HT1080 (cell line): Measurements from ENCODE around the gene UQCC2. TPM values are rescaled to one million over a fixed set of nuclear protein-coding genes. Genes with fewer than 3 reads are reported as not detected.
A peak's percentile ranks its signal among the peaks of the same experiment; 100 is the strongest.

Source experiments
- DNase-seq: peaks from one replicate; pipeline ENCODE4 v3.0.0-alpha.2; 2015; ENCODE audit warnings: low read depth
- total RNA-seq: library from RNA; depleted of rRNA; stranded (reverse); fragments of >200 nt; shearing (Covaris generic); gene quantifications from 2 replicates; pipeline ENCODE4 v1.2.3, GENCODE V29; 2014

The UQCC2 gene
- total RNA-seq, 1 experiment from 2014 or later, result 29.8 TPM

DNA sequence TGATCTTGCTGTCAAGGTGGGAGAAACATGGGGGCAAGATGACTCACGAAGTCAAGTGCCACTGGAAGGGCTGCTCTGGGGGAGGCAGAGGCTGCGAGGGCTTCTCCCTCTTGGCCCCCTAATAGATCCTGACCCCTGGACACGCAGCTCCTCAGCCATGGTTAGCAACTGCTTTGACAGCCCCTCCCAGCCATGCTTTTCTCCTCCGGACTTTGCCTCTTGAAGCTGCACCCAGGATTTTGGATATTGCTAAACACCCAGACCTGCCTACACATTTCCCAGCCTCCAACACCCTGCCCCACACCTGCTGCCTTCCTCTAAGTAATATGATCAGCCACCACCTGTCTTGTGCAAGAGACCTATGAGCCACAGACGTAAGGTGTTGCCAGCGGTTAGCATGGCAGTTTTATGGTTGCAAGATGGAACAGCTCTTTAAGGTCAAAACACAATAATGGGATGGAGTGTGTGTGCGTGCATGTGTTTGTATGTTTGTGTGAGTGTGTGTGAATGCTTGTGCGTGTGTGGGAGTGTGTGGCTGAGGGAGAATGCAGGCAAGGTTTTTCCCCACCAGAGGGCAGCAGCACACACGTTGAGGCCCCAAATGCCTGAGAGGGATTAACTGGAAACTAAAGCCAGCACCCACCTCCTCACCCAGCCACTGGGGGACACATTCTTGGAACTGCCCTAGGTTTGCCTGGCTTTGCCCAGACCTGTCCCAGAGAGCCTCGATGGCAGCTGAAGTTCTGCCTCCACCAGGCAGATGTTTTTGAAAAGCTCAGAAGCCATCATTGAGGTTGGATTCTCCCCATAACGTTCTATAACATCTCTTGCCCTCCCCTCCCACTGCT, 32.7 kb upstream of the UQCC2 start:
- DNase-seq, result peak; percentile 69

- no peak for DNase-seq
These were observed 31.3 kb upstream of the UQCC2 start for GRCh38 chr6:33742837-33743236.

DNA sequence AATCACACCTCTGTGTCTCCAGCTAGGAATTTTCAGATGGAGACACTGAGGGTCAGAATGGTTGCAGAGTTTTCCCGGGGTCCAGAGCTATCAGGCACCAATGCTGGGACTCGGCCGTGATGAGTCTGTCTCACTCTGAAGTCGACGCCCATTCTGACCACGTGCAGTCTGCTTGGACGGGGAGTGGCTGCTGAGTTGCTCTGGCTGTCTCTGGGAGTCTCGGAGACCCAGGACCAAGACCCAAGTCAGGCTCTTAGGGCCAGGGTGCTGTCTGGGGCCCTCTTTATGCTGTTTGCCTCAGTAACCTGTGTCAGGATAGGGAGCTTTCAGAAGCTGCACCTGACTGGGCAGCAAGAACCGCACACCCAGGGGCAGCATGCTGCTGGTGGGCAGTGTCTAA, 30.6 kb upstream of the UQCC2 start:
- no peak for DNase-seq

DNA sequence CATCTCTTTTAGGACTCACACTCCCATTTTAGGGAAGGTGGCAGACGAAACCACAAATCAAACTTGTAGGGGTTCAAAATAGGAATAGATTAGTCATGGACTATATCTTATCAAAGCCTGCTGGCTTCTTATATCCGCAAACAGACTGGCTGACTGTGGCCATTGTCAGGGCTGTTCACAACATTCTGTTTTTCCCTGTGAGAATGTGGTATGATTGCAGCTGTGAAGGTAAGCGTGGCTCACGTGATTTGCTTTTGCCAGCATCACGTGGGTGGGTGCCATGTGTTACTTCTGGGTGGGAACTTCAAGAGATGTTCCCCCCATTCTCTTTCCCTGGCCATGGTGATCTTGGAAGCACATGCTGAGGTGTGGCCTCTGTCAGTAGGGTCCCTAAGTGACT, 29.3 kb upstream of the UQCC2 start:
- no peak for DNase-seq

GRCh38 chr6:33740204-33740608, 28.7 kb upstream of the UQCC2 start:
- no peak for DNase-seq

DNA sequence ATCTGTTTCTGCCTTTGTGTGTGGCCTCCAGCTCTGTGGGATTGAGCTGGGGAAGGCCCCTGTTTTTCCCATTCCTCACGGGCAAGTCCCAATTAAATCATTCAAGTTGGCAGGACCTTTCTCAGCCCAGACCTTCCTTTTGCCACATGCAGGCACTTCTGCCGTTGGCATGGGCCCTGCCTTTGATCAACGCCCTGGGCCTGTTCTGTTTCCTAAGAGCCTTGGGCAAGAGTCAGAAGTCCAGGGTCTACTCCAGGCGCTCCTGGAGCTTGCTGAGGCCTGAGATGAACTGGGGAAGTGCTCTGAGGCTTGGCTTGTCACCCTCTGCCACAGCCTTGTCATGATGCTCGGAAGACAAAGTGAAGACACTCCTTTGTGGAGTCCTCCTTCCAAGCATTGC, 28.1 kb upstream of the UQCC2 start:
- DNase-seq, result no peak

DNA sequence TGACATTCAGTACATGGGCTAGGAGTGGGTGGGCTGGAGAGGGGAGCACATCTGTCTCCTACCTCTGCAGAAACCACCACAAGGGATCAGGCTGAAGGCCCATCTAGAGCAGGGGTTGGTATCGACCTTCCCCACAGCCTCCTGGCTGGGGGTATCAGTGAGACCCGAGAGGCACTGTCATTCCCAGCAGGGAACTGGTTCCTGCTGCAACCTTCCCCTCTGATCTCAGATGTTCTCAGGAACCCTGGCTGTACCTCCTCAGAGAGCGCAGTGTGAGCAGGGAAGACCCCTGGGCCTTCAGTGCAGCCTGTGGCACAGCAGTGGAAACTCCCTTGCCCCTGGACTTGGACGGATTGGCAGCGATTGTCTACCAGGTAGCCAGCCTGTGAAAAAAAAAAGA, 27.4 kb upstream of the UQCC2 start:
- DNase-seq, result no peak

GRCh38 chr6:33738153-33738552, 26.7 kb upstream of the UQCC2 start:
- no peak for DNase-seq

DNA sequence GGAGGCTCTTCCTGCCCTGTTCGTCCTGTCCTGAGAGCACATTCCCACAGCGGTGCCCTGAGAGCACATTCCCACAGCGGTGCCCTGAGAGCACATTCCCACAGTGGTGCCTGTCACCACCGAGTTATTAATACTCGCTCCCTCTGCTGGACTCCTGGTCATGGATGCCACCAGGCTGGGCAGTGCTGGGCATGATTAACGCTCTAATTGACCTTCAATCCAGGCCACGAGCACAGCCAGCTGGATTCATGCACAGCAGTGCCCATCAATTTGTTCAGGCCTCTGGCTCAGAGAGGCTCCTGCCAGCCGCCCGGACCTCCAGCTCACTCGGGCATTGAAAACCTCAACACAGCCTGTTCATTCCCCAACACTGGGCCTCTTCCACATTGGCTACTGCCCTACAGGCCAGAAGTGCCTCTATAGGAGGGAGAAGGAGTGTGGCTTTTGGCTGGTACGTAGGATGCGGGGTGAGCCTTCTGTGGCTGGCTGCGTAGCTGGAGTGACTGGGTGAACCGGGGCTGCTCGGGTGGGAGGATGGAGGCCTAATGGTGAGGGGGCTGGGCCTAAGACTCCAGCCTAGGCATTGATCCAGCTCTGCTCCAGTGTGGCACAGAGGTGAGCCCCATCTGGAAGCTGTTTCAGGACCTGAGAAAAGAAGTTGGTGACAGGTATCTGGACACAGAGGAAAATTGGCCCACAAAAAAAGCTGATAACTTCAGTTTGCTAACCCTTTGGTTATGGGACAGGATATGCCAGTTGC, 25.9 kb upstream of the UQCC2 start:
- DNase-seq, result no peak

DNA sequence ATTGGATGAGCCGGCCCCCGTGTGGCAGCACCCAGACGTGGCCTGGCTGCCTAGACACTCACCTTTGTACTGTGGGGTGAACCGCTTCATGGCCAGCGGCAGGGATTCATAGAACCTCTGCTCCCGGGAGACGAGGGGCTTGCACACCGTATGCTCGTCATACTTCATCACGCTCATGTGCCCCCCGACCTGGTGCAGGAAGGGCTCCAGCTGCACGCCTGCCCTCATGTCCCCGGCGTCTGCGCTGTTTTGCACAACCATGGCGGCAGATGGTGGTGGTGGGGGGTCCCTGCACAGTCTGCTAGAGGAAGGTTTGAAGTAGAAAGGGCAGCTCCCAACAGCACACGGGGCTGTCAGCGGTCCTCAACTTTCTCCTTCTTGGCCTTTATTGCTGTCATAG, 23.7 kb upstream of the UQCC2 start:
- DNase-seq, result no peak

DNA sequence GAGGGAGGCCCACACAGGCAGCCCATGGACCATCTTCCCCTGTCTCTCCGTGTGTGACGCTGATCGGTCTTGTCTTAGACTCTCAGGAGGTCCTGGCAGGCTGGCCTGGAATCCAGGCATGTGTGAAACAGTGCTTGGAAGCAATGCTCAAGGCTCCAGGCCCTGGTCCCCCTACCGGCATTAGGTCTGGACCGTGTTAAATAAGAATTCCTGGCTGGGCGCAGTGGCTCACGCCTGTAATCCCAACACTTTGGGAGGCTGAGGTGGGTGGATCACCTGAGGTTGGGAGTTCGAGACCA, 22.2 kb upstream of the UQCC2 start:
- DNase-seq, result no peak

- peak; percentile 38 for DNase-seq
These were observed 21.6 kb upstream of the UQCC2 start for GRCh38 chr6:33732817-33733708.

GRCh38 chr6:33732385-33732784, 20.9 kb upstream of the UQCC2 start:
- DNase-seq, result no peak

- DNase-seq, result no peak
These were observed 20.3 kb upstream of the UQCC2 start for GRCh38 chr6:33731751-33732282.

- no peak for DNase-seq
These were observed 19.5 kb upstream of the UQCC2 start for GRCh38 chr6:33731035-33731434.

DNA sequence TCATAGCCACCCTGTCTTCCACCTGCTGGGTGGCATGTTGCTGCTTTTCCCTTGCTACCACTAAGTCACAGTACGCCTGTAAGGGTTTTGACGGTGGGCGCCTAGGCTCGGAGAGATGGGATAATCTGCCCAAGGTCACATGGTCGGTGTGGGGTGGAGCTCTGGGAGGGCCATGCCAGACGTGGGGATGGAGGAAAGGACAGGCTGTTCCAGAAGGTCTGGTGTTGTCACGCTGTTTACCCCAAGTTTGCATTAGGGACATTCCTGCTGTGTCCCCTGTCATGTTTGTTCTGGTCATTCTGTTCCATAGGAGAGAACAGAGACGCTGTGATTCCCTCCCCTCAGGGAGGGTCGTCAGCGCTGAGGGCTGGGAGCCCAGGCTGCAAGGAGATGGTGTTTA, 19.1 kb upstream of the UQCC2 start:
- DNase-seq, result no peak

GRCh38 chr6:33729059-33729458, 17.6 kb upstream of the UQCC2 start:
- no peak for DNase-seq

DNA sequence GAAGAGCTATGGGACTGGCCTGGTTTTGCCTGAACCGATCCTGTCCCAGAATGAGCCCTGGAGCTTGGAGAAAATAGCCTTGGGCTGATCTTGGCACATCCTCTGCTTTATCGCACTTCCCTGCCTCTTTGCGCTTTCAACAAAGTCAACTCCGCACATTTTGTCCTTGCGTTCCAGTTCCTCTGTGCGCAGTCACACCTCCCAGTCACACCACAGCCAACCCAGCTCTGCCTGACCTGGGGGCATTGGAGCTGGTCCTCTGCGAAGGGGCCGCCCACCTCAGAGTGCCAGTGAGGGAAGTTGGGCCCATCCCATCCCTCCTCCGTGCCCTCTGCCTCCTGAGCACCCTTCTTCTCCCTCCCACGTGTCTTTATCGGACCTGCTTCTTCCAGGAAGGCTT, 16.9 kb upstream of the UQCC2 start:
- no peak for DNase-seq

DNA sequence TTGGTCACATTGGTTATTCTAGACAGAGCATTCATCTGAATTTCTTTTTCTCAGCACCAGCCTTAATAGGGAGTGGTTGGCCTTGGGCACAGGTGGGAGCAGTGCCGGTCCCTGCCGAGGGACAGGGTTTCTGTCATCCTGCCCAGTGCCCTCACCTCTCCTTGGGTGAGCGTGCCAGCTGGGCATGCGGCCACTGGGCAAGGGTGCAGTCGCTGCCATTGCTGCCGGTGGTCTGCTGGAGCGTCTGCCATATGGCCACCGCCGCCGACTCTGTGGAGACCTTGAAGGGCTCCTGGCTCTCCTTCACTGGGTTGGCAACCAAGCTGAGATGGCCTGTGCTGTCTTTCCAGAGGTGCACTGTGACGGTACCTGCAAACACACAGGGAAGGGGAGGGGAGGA, 16.4 kb upstream of the UQCC2 start:
- DNase-seq, result no peak

DNA sequence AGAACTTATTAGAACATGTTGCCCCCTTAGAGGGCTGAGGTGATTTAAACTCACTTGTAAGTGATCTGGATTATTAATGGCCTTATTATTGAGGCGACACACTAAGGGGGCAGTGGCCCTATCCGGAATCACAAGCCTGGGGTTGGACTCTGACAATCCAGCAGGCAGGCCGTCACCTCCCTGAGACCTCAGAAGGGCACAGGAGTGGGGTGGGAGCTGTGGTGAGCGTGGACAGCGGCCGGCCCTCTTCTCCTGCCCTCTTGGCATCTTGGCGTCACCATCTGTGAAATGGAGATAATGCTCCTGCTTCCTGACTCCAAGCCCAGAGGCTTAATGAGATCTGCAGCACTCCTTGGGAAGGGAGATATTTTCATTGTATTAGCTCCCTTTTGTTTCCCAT, 15.6 kb upstream of the UQCC2 start:
- no peak for DNase-seq

DNA sequence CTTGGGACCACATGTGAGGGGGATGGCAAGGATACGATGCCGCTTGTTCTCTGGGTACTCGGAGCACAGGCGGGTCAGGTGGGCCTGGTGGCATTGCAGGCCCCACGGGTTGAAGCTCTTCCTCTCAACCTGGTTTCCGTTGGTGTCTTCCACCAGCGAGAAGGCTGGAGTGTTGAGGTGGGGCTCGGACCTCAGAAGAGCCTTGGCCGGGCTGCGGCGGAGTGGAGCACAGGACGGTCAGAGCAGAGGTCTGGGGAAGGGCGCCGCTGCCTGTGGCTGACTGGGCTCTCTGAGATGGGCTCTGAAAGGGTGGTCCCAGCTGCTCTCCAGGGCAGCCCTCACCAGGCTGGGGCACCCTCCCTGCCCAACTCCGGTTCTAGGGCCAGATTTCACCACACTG, 15.2 kb upstream of the UQCC2 start:
- DNase-seq, result no peak
